Lower lobe of right lung (tissue), 2 donors: ENCODE results near the gene MED12L. TPM values are rescaled to one million over a fixed set of nuclear protein-coding genes. Genes with fewer than 3 reads are reported as not detected.

ENCODE experiments used
- ATAC-seq, 2 donors: fragments of 200-7000 bp; cut with Tn5 transposase; one replicate each; pipeline ENCODE4 v1.9.1; 2020 to 2022; ENCODE audit warnings: mild to moderate bottlenecking in 2 of 2, moderate library complexity in 2 of 2
- DNase-seq: peaks from one replicate; pipeline ENCODE4 v3.0.0-alpha.2; 2020
- H3K27ac ChIP-seq: fragments of 200-600 bp; one replicate; pipeline ENCODE4 v1.8.0; 2022
- H3K27me3 ChIP-seq: fragments of 200-600 bp; one replicate; pipeline ENCODE4 v1.8.0; 2022; ENCODE audit warnings: low read depth
- H3K36me3 ChIP-seq: fragments of 200-600 bp; one replicate; pipeline ENCODE4 v1.8.0; 2022; ENCODE audit warnings: mild to moderate bottlenecking
- H3K4me1 ChIP-seq: fragments of 200-600 bp; one replicate; pipeline ENCODE4 v1.8.0; 2022
- H3K4me3 ChIP-seq: fragments of 200-600 bp; one replicate; pipeline ENCODE4 v1.8.0; 2022; ENCODE audit warnings: mild to moderate bottlenecking
- H3K9me3 ChIP-seq: fragments of 200-600 bp; one replicate; pipeline ENCODE4 v1.8.0; 2022
- CTCF ChIP-seq: fragments of 200-600 bp; IDR thresholded peaks from one replicate; pipeline ENCODE4 v1.8.0; 2022; ENCODE audit warnings: antibody characterized with exemption, mild to moderate bottlenecking
- intact Hi-C: fragments of 100-400 bp; cut with DNase I; formaldehyde crosslinking; loops from one replicate; pipeline ENCODE4 v1.11.0; 2022
- total RNA-seq: library from RNA; stranded (reverse); fragmentation: NEBNext Ultra II Directional; extraction: Animal tissue kit (Norgen Biotek cat#: 25700); gene quantifications from one replicate; pipeline ENCODE4 v1.2.1, GENCODE V29; 2021
- donor health status: DM: no; HTN: yes; CAD: no; lungs with severe emphysema.

Gene MED12L
- total RNA-seq, 1 donor from 2014 or later: 0.44 TPM

GRCh38 chr3:151171145-151171757 lies 85.8 kb downstream of the MED12L start:
- intact Hi-C loops: no loop called here
- H3K27me3 ChIP-seq: no peaks in the 10 kb centered on the region
- peak overlapping the region; percentile 64 for H3K27ac ChIP-seq
- ATAC-seq (peak; percentile 17 to 53), DNase-seq (no peak)
- H3K4me1 ChIP-seq: peaks cover 28% of the 10 kb centered on the region
- no peak for TF ChIP-seq CTCF
- no peaks in the 10 kb centered on the region for H3K36me3 ChIP-seq
- H3K4me3 ChIP-seq: no peak overlapping the region
- H3K9me3 ChIP-seq: no peaks in the 10 kb centered on the region

GRCh38 chr3:151174351-151174750 lies 88.9 kb downstream of the MED12L start:
- ATAC-seq (no peak), DNase-seq (no peak)
- H3K27ac ChIP-seq: no peak overlapping the region
- H3K4me1 ChIP-seq: peaks cover 19% of the 10 kb centered on the region
- H3K4me3 ChIP-seq: no peak overlapping the region
- no peaks in the 10 kb centered on the region for H3K9me3 ChIP-seq
- intact Hi-C loops: no loop called here
- no peaks in the 10 kb centered on the region for H3K27me3 ChIP-seq
- no peaks in the 10 kb centered on the region for H3K36me3 ChIP-seq
- no peak for TF ChIP-seq CTCF

GRCh38 chr3:151175952-151176351 lies 90.5 kb downstream of the MED12L start:
- Histone ChIP-seq H3K27me3 (no peaks in the 10 kb centered on the region), H3K9me3 (no peaks in the 10 kb centered on the region), H3K36me3 (no peaks in the 10 kb centered on the region), H3K4me3 (no peak overlapping the region), H3K27ac (no peak overlapping the region), H3K4me1 (peaks cover 8% of the 10 kb centered on the region)
- TF ChIP-seq CTCF: no peak
- ATAC-seq: no peak
- intact Hi-C loops: no loop called here
- no peak for DNase-seq

- DNase-seq: no peak
- Histone ChIP-seq H3K4me3 (no peak overlapping the region), H3K36me3 (no peaks in the 10 kb centered on the region), H3K4me1 (no peaks in the 10 kb centered on the region), H3K27me3 (no peaks in the 10 kb centered on the region), H3K9me3 (no peaks in the 10 kb centered on the region), H3K27ac (no peak overlapping the region)
- no peak for TF ChIP-seq CTCF
- intact Hi-C loops: no loop called here
- no peak for ATAC-seq
Measured at GRCh38 chr3:151178208-151178845, 92.9 kb downstream of the MED12L start.

- no peak overlapping the region for H3K4me3 ChIP-seq
- H3K27ac ChIP-seq: no peak overlapping the region
- no peak for TF ChIP-seq CTCF
Measured at GRCh38 chr3:151182349-151183079, 97.0 kb downstream of the MED12L start.

More at GRCh38 chr3:151182349-151183079, 97.0 kb downstream of the MED12L start:
- Histone ChIP-seq H3K27me3 (no peaks in the 10 kb centered on the region), H3K9me3 (no peaks in the 10 kb centered on the region), H3K4me1 (no peaks in the 10 kb centered on the region), H3K36me3 (no peaks in the 10 kb centered on the region)
- ATAC-seq: no peak
- intact Hi-C loops: no loop called here
- no peak for DNase-seq
